ENCODE data around the gene MCF2L.

MCF2L gene

GRCh38 chr13:112978561-112979405 is 9.8 kb downstream of the MCF2L start:
- TF ChIP-seq TAF1 (IDR thresholded peaks at IDR 0.05; ENCODE audit: borderline replicate concordance, insufficient read depth, low read length) (no peak), POLR2AphosphoS5 (IDR thresholded peaks at IDR 0.05; ENCODE audit: low read depth, low read length) (no peak), SIN3A (IDR thresholded peaks at IDR 0.05; ENCODE audit: borderline replicate concordance, insufficient read depth, low read length) (no peak), FOXP2 (optimal IDR thresholded peaks at IDR 0.05; ENCODE audit: borderline replicate concordance, extremely low read depth, extremely low read length, insufficient read depth) (no peak), REST (IDR thresholded peaks at IDR 0.05; ENCODE audit: insufficient read depth in 1 of 2, low read depth in 2 of 2, low read length in 2 of 2) (no peak)

- no peak for TF ChIP-seq POLR2AphosphoS5 (IDR thresholded peaks at IDR 0.05; ENCODE audit: low read depth, low read length)
- no peak for TF ChIP-seq REST (IDR thresholded peaks at IDR 0.05; ENCODE audit: insufficient read depth in 1 of 2, low read depth in 2 of 2, low read length in 2 of 2)
- TF ChIP-seq FOXP2 (optimal IDR thresholded peaks at IDR 0.05; ENCODE audit: borderline replicate concordance, extremely low read depth, extremely low read length, insufficient read depth) = no peak
- no peak for TF ChIP-seq SIN3A (IDR thresholded peaks at IDR 0.05; ENCODE audit: borderline replicate concordance, insufficient read depth, low read length)
- no peak for TF ChIP-seq TAF1 (IDR thresholded peaks at IDR 0.05; ENCODE audit: borderline replicate concordance, insufficient read depth, low read length)
Measured at GRCh38 chr13:112979406-112979902, 10.4 kb downstream of the MCF2L start.

GRCh38 chr13:112980434-112980833 is 11.4 kb downstream of the MCF2L start:
- TF ChIP-seq POLR2AphosphoS5 (IDR thresholded peaks at IDR 0.05; ENCODE audit: low read depth, low read length) = no peak
- no peak for TF ChIP-seq SIN3A (IDR thresholded peaks at IDR 0.05; ENCODE audit: borderline replicate concordance, insufficient read depth, low read length)
- no peak for TF ChIP-seq REST (IDR thresholded peaks at IDR 0.05; ENCODE audit: insufficient read depth in 1 of 2, low read depth in 2 of 2, low read length in 2 of 2)

GRCh38 chr13:112981451-112981850 is 12.4 kb downstream of the MCF2L start:
- TF ChIP-seq REST (IDR thresholded peaks at IDR 0.05; ENCODE audit: insufficient read depth in 1 of 2, low read depth in 2 of 2, low read length in 2 of 2) (no peak), SIN3A (IDR thresholded peaks at IDR 0.05; ENCODE audit: borderline replicate concordance, insufficient read depth, low read length) (no peak), TAF1 (IDR thresholded peaks at IDR 0.05; ENCODE audit: borderline replicate concordance, insufficient read depth, low read length) (no peak), FOXP2 (optimal IDR thresholded peaks at IDR 0.05; ENCODE audit: borderline replicate concordance, extremely low read depth, extremely low read length, insufficient read depth) (no peak), POLR2AphosphoS5 (IDR thresholded peaks at IDR 0.05; ENCODE audit: low read depth, low read length) (no peak)
